Rectal smooth muscle tissue (tissue), 1 donor: Measurements from ENCODE around the gene RAB31.

Experiments used
- H3K27ac ChIP-seq: one replicate; pipeline ENCODE4 v1.7.0; 2013; ENCODE audit warnings: low read depth, low read length, inconsistent platforms
- H3K27me3 ChIP-seq: one replicate; pipeline ENCODE4 v1.7.0; 2013; ENCODE audit warnings: low read length; ENCODE audit not compliant: control insufficient read depth, insufficient read depth
- H3K36me3 ChIP-seq: one replicate; pipeline ENCODE4 v1.7.0; 2013; ENCODE audit warnings: low read length; ENCODE audit not compliant: control insufficient read depth, insufficient read depth
- H3K4me1 ChIP-seq: one replicate; pipeline ENCODE4 v1.7.0; 2013; ENCODE audit warnings: low read length; ENCODE audit not compliant: control insufficient read depth, insufficient read depth
- H3K4me3 ChIP-seq: one replicate; pipeline ENCODE4 v1.7.0; 2013; ENCODE audit warnings: low read length
- H3K9ac ChIP-seq: one replicate; pipeline ENCODE4 v1.7.0; 2013; ENCODE audit warnings: low read length

Gene RAB31

GRCh38 chr18:9736286-9736835 lies 28.3 kb downstream of the RAB31 start:
- no peaks in the 10 kb centered on the region for H3K36me3 ChIP-seq
- no peak overlapping the region for H3K27ac ChIP-seq

GRCh38 chr18:9737006-9737405 lies 28.9 kb downstream of the RAB31 start:
- Histone ChIP-seq H3K36me3 (no peaks in the 10 kb centered on the region), H3K4me1 (peaks cover 1% of the 10 kb centered on the region), H3K27ac (no peak overlapping the region), H3K9ac (no peak overlapping the region), H3K4me3 (no peak overlapping the region), H3K27me3 (no peaks in the 10 kb centered on the region)

More at GRCh38 chr18:9736286-9736835, 28.3 kb downstream of the RAB31 start:
- Histone ChIP-seq H3K9ac (no peak overlapping the region), H3K4me1 (no peaks in the 10 kb centered on the region), H3K27me3 (no peaks in the 10 kb centered on the region), H3K4me3 (no peak overlapping the region)

GRCh38 chr18:9737472-9738121 lies 29.5 kb downstream of the RAB31 start:
- no peaks in the 10 kb centered on the region for H3K36me3 ChIP-seq
- H3K4me1 ChIP-seq, result peaks cover 2% of the 10 kb centered on the region
- H3K27me3 ChIP-seq, result no peaks in the 10 kb centered on the region
- no peak overlapping the region for H3K4me3 ChIP-seq
- no peak overlapping the region for H3K9ac ChIP-seq
- H3K27ac ChIP-seq, result no peak overlapping the region

GRCh38 chr18:9738266-9738969 lies 30.3 kb downstream of the RAB31 start:
- H3K27ac ChIP-seq, result no peak overlapping the region
- H3K27me3 ChIP-seq, result no peaks in the 10 kb centered on the region
- H3K9ac ChIP-seq, result no peak overlapping the region
- H3K36me3 ChIP-seq, result no peaks in the 10 kb centered on the region
- H3K4me1 ChIP-seq, result peaks cover 2% of the 10 kb centered on the region
- no peak overlapping the region for H3K4me3 ChIP-seq

GRCh38 chr18:9739516-9739915 lies 31.4 kb downstream of the RAB31 start:
- Histone ChIP-seq H3K4me3 (no peak overlapping the region), H3K4me1 (peaks cover 2% of the 10 kb centered on the region), H3K27me3 (no peaks in the 10 kb centered on the region), H3K36me3 (no peaks in the 10 kb centered on the region), H3K27ac (no peak overlapping the region), H3K9ac (no peak overlapping the region)

GRCh38 chr18:9740071-9740470 lies 32.0 kb downstream of the RAB31 start:
- Histone ChIP-seq H3K36me3 (no peaks in the 10 kb centered on the region), H3K4me3 (no peak overlapping the region), H3K4me1 (peaks cover 2% of the 10 kb centered on the region), H3K27me3 (no peaks in the 10 kb centered on the region), H3K9ac (no peak overlapping the region), H3K27ac (no peak overlapping the region)

- Histone ChIP-seq H3K4me3 (no peak overlapping the region), H3K27me3 (no peaks in the 10 kb centered on the region), H3K36me3 (no peaks in the 10 kb centered on the region), H3K9ac (no peak overlapping the region), H3K4me1 (peaks cover 2% of the 10 kb centered on the region), H3K27ac (peak overlapping the region; percentile 6)
Measured at GRCh38 chr18:9741406-9741792, 33.3 kb downstream of the RAB31 start.

GRCh38 chr18:9741793-9742523 lies 33.9 kb downstream of the RAB31 start:
- H3K4me1 ChIP-seq, result peaks cover 2% of the 10 kb centered on the region
- H3K4me3 ChIP-seq, result peak overlapping the region; percentile 22
- no peak overlapping the region for H3K9ac ChIP-seq
- no peaks in the 10 kb centered on the region for H3K36me3 ChIP-seq
- H3K27me3 ChIP-seq, result no peaks in the 10 kb centered on the region
- peak overlapping the region; percentile 6 for H3K27ac ChIP-seq

- Histone ChIP-seq H3K9ac (no peak overlapping the region), H3K27me3 (no peaks in the 10 kb centered on the region), H3K27ac (no peak overlapping the region), H3K36me3 (no peaks in the 10 kb centered on the region), H3K4me3 (peak overlapping the region; percentile 22), H3K4me1 (peaks cover 2% of the 10 kb centered on the region)
Measured at GRCh38 chr18:9742524-9743131, 34.5 kb downstream of the RAB31 start.

- Histone ChIP-seq H3K4me1 (peaks cover 2% of the 10 kb centered on the region), H3K9ac (no peak overlapping the region)
Measured at GRCh38 chr18:9743200-9744016, 35.3 kb downstream of the RAB31 start.

GRCh38 chr18:9746958-9747357 lies 38.9 kb downstream of the RAB31 start:
- H3K4me1 ChIP-seq, result peaks cover 1% of the 10 kb centered on the region
- no peaks in the 10 kb centered on the region for H3K36me3 ChIP-seq
- H3K27me3 ChIP-seq, result no peaks in the 10 kb centered on the region
- H3K9ac ChIP-seq, result no peak overlapping the region
- no peak overlapping the region for H3K4me3 ChIP-seq
- no peak overlapping the region for H3K27ac ChIP-seq

More at GRCh38 chr18:9743200-9744016, 35.3 kb downstream of the RAB31 start:
- Histone ChIP-seq H3K4me3 (no peak overlapping the region), H3K27ac (no peak overlapping the region), H3K27me3 (no peaks in the 10 kb centered on the region), H3K36me3 (no peaks in the 10 kb centered on the region)
